ENCODE data around the gene ABR.

The ABR gene

GRCh38 chr17:1197379-1197778 is 17.6 kb upstream of the ABR start:
- Histone ChIP-seq H3K27me3 (ENCODE audit: control insufficient read depth, insufficient read depth, low read length) (peaks cover 30% of the 10 kb centered on the region), H3K9ac (ENCODE audit: low read length) (no peak overlapping the region), H3K4me3 (ENCODE audit: low read length) (no peak overlapping the region), H3K9me3 (ENCODE audit: control insufficient read depth, low read length) (no peaks in the 10 kb centered on the region), H3K4me1 (ENCODE audit: control insufficient read depth, insufficient read depth, low read length) (peaks cover 6% of the 10 kb centered on the region), H3K36me3 (ENCODE audit: control insufficient read depth, insufficient read depth, low read length) (no peaks in the 10 kb centered on the region)

GRCh38 chr17:1196946-1197345 is 17.2 kb upstream of the ABR start:
- Histone ChIP-seq H3K4me3 (ENCODE audit: low read length) (no peak overlapping the region), H3K9ac (ENCODE audit: low read length) (no peak overlapping the region), H3K4me1 (ENCODE audit: control insufficient read depth, insufficient read depth, low read length) (peaks cover 6% of the 10 kb centered on the region), H3K9me3 (ENCODE audit: control insufficient read depth, low read length) (no peaks in the 10 kb centered on the region), H3K36me3 (ENCODE audit: control insufficient read depth, insufficient read depth, low read length) (no peaks in the 10 kb centered on the region), H3K27me3 (ENCODE audit: control insufficient read depth, insufficient read depth, low read length) (peaks cover 27% of the 10 kb centered on the region)

- Histone ChIP-seq H3K36me3 (ENCODE audit: control insufficient read depth, insufficient read depth, low read length) (no peaks in the 10 kb centered on the region), H3K9me3 (ENCODE audit: control insufficient read depth, low read length) (no peaks in the 10 kb centered on the region), H3K9ac (ENCODE audit: low read length) (no peak overlapping the region), H3K4me3 (ENCODE audit: low read length) (no peak overlapping the region), H3K4me1 (ENCODE audit: control insufficient read depth, insufficient read depth, low read length) (peaks cover 14% of the 10 kb centered on the region), H3K27me3 (ENCODE audit: control insufficient read depth, insufficient read depth, low read length) (peaks cover 29% of the 10 kb centered on the region)
These were observed 13.3 kb upstream of the ABR start for GRCh38 chr17:1192911-1193699.

- no peaks in the 10 kb centered on the region for H3K36me3 ChIP-seq (ENCODE audit: control insufficient read depth, insufficient read depth, low read length)
- peaks cover 16% of the 10 kb centered on the region for H3K4me1 ChIP-seq (ENCODE audit: control insufficient read depth, insufficient read depth, low read length)
- no peak overlapping the region for H3K4me3 ChIP-seq (ENCODE audit: low read length)
- H3K9ac ChIP-seq (ENCODE audit: low read length): no peak overlapping the region
- H3K27me3 ChIP-seq (ENCODE audit: control insufficient read depth, insufficient read depth, low read length): peaks cover 21% of the 10 kb centered on the region
- no peaks in the 10 kb centered on the region for H3K9me3 ChIP-seq (ENCODE audit: control insufficient read depth, low read length)
These were observed 11.1 kb upstream of the ABR start for GRCh38 chr17:1190751-1191331.

GRCh38 chr17:1188812-1189504 is 9.2 kb upstream of the ABR start:
- Histone ChIP-seq H3K9ac (ENCODE audit: low read length) (no peak overlapping the region), H3K4me1 (ENCODE audit: control insufficient read depth, insufficient read depth, low read length) (peaks cover 16% of the 10 kb centered on the region), H3K9me3 (ENCODE audit: control insufficient read depth, low read length) (no peaks in the 10 kb centered on the region), H3K4me3 (ENCODE audit: low read length) (no peak overlapping the region), H3K27me3 (ENCODE audit: control insufficient read depth, insufficient read depth, low read length) (peaks cover 18% of the 10 kb centered on the region), H3K36me3 (ENCODE audit: control insufficient read depth, insufficient read depth, low read length) (no peaks in the 10 kb centered on the region)

- Histone ChIP-seq H3K9ac (ENCODE audit: low read length) (peak overlapping the region; percentile 22), H3K4me1 (ENCODE audit: control insufficient read depth, insufficient read depth, low read length) (peaks cover 16% of the 10 kb centered on the region), H3K27me3 (ENCODE audit: control insufficient read depth, insufficient read depth, low read length) (peaks cover 20% of the 10 kb centered on the region), H3K9me3 (ENCODE audit: control insufficient read depth, low read length) (no peaks in the 10 kb centered on the region), H3K4me3 (ENCODE audit: low read length) (no peak overlapping the region), H3K36me3 (ENCODE audit: control insufficient read depth, insufficient read depth, low read length) (no peaks in the 10 kb centered on the region)
These were observed 7.4 kb upstream of the ABR start for GRCh38 chr17:1186923-1187771.

- Histone ChIP-seq H3K4me1 (ENCODE audit: control insufficient read depth, insufficient read depth, low read length) (peaks cover 16% of the 10 kb centered on the region), H3K27me3 (ENCODE audit: control insufficient read depth, insufficient read depth, low read length) (peaks cover 29% of the 10 kb centered on the region), H3K9ac (ENCODE audit: low read length) (no peak overlapping the region), H3K36me3 (ENCODE audit: control insufficient read depth, insufficient read depth, low read length) (no peaks in the 10 kb centered on the region), H3K9me3 (ENCODE audit: control insufficient read depth, low read length) (no peaks in the 10 kb centered on the region), H3K4me3 (ENCODE audit: low read length) (no peak overlapping the region)
These were observed 6.5 kb upstream of the ABR start for GRCh38 chr17:1186214-1186820.

- H3K27me3 ChIP-seq (ENCODE audit: control insufficient read depth, insufficient read depth, low read length): peaks cover 40% of the 10 kb centered on the region
- H3K9me3 ChIP-seq (ENCODE audit: control insufficient read depth, low read length): no peaks in the 10 kb centered on the region
- H3K4me1 ChIP-seq (ENCODE audit: control insufficient read depth, insufficient read depth, low read length): peaks cover 14% of the 10 kb centered on the region
- H3K4me3 ChIP-seq (ENCODE audit: low read length): no peak overlapping the region
- no peaks in the 10 kb centered on the region for H3K36me3 ChIP-seq (ENCODE audit: control insufficient read depth, insufficient read depth, low read length)
- H3K9ac ChIP-seq (ENCODE audit: low read length): no peak overlapping the region
These were observed 3.5 kb upstream of the ABR start for GRCh38 chr17:1183171-1183873.

GRCh38 chr17:1182811-1183170 is 3.0 kb upstream of the ABR start:
- Histone ChIP-seq H3K4me1 (ENCODE audit: control insufficient read depth, insufficient read depth, low read length) (peaks cover 13% of the 10 kb centered on the region), H3K4me3 (ENCODE audit: low read length) (no peak overlapping the region), H3K27me3 (ENCODE audit: control insufficient read depth, insufficient read depth, low read length) (peaks cover 45% of the 10 kb centered on the region), H3K36me3 (ENCODE audit: control insufficient read depth, insufficient read depth, low read length) (no peaks in the 10 kb centered on the region), H3K9me3 (ENCODE audit: control insufficient read depth, low read length) (no peaks in the 10 kb centered on the region), H3K9ac (ENCODE audit: low read length) (no peak overlapping the region)

- Histone ChIP-seq H3K9me3 (ENCODE audit: control insufficient read depth, low read length) (no peaks in the 10 kb centered on the region), H3K27me3 (ENCODE audit: control insufficient read depth, insufficient read depth, low read length) (peaks cover 55% of the 10 kb centered on the region), H3K4me3 (ENCODE audit: low read length) (no peak overlapping the region), H3K9ac (ENCODE audit: low read length) (no peak overlapping the region), H3K36me3 (ENCODE audit: control insufficient read depth, insufficient read depth, low read length) (no peaks in the 10 kb centered on the region), H3K4me1 (ENCODE audit: control insufficient read depth, insufficient read depth, low read length) (peaks cover 6% of the 10 kb centered on the region)
These were observed 2.0 kb upstream of the ABR start for GRCh38 chr17:1181753-1182137.
